ENCODE results near the gene KLK12.

- no peak for TF ChIP-seq CTCF (IDR thresholded peaks at IDR 0.05; ENCODE audit: low read length)
- TF ChIP-seq EZH2 (optimal IDR thresholded peaks at IDR 0.05; ENCODE audit: low read depth, low read length), result no peak
These were observed 33.3 kb downstream of the KLK12 start, which contains the start of gene KLK8 for GRCh38 chr19:51001515-51001914.
